ENCODE results near the gene CDC42EP5. TPM values are rescaled to one million over a fixed set of nuclear protein-coding genes. Genes with fewer than 3 reads are reported as not detected.

CDC42EP5 gene
- total RNA-seq (ENCODE audit: unreplicated experiment): not detected
- long read RNA-seq: 0 reads

- no peak within 1 kb of the TSS for H3K27ac Mint-ChIP-seq (ENCODE audit: unreplicated experiment)
- peaks cover 2% of the 10 kb centered on the region for H3K9me3 Mint-ChIP-seq (ENCODE audit: unreplicated experiment)
- no peak for DNase-seq
- no peak within 1 kb of the TSS for H3K4me3 Mint-ChIP-seq (ENCODE audit: unreplicated experiment)
- no peak for TF ChIP-seq CTCF (IDR thresholded peaks at IDR 0.05; ENCODE audit: partially characterized antibody, unreplicated experiment)
- no peaks in the 10 kb centered on the region for H3K4me1 Mint-ChIP-seq (ENCODE audit: low read depth, unreplicated experiment)
- H3K36me3 Mint-ChIP-seq (ENCODE audit: unreplicated experiment): no peaks in the 10 kb centered on the region
- H3K27me3 Mint-ChIP-seq (ENCODE audit: unreplicated experiment): peaks cover 16% of the 10 kb centered on the region
These were observed at the start of gene CDC42EP5 for GRCh38 chr19:54473071-54473891. CDC42EP5 (minus strand) TSS chr19:54473296; CDS start chr19:54465547, 7,749 bp downstream.

GRCh38 chr19:54521860-54522513 is 48.9 kb upstream of the CDC42EP5 start:
- Mint-ChIP-seq H3K4me3 (ENCODE audit: unreplicated experiment) (no peak overlapping the region), H3K27me3 (ENCODE audit: unreplicated experiment) (no peaks in the 10 kb centered on the region), H3K27ac (ENCODE audit: unreplicated experiment) (no peak overlapping the region), H3K9me3 (ENCODE audit: unreplicated experiment) (no peaks in the 10 kb centered on the region), H3K36me3 (ENCODE audit: unreplicated experiment) (peaks cover 5% of the 10 kb centered on the region), H3K4me1 (ENCODE audit: low read depth, unreplicated experiment) (no peaks in the 10 kb centered on the region)
- no peak for DNase-seq
- no peak for TF ChIP-seq CTCF (IDR thresholded peaks at IDR 0.05; ENCODE audit: partially characterized antibody, unreplicated experiment)

GRCh38 chr19:54521022-54521859 is 48.1 kb upstream of the CDC42EP5 start:
- DNase-seq: no peak
- Mint-ChIP-seq H3K27ac (ENCODE audit: unreplicated experiment) (no peak overlapping the region), H3K4me3 (ENCODE audit: unreplicated experiment) (no peak overlapping the region), H3K36me3 (ENCODE audit: unreplicated experiment) (peaks cover 4% of the 10 kb centered on the region), H3K4me1 (ENCODE audit: low read depth, unreplicated experiment) (no peaks in the 10 kb centered on the region), H3K27me3 (ENCODE audit: unreplicated experiment) (no peaks in the 10 kb centered on the region), H3K9me3 (ENCODE audit: unreplicated experiment) (no peaks in the 10 kb centered on the region)
- TF ChIP-seq CTCF (IDR thresholded peaks at IDR 0.05; ENCODE audit: partially characterized antibody, unreplicated experiment): no peak

GRCh38 chr19:54518844-54519243 is 45.7 kb upstream of the CDC42EP5 start:
- Mint-ChIP-seq H3K27ac (ENCODE audit: unreplicated experiment) (no peak overlapping the region), H3K27me3 (ENCODE audit: unreplicated experiment) (no peaks in the 10 kb centered on the region), H3K9me3 (ENCODE audit: unreplicated experiment) (peaks cover 4% of the 10 kb centered on the region), H3K4me3 (ENCODE audit: unreplicated experiment) (no peak overlapping the region), H3K36me3 (ENCODE audit: unreplicated experiment) (no peaks in the 10 kb centered on the region), H3K4me1 (ENCODE audit: low read depth, unreplicated experiment) (no peaks in the 10 kb centered on the region)
- TF ChIP-seq CTCF (IDR thresholded peaks at IDR 0.05; ENCODE audit: partially characterized antibody, unreplicated experiment): no peak
- DNase-seq: no peak
